Activated T-cell treated with anti-CD3 and anti-CD28 coated beads, Interleukin-2, amount 50 U/mL, for 48 hours (primary cell): Measurements from ENCODE around the gene CELF2.
A peak's percentile ranks its signal among the peaks of the same experiment; 100 is the strongest.

Experiments
- DNase-seq, 2 experiments: peaks; one replicate each; pipeline ENCODE4 v3.0.0-alpha.2; 2020

CELF2 gene

DNA sequence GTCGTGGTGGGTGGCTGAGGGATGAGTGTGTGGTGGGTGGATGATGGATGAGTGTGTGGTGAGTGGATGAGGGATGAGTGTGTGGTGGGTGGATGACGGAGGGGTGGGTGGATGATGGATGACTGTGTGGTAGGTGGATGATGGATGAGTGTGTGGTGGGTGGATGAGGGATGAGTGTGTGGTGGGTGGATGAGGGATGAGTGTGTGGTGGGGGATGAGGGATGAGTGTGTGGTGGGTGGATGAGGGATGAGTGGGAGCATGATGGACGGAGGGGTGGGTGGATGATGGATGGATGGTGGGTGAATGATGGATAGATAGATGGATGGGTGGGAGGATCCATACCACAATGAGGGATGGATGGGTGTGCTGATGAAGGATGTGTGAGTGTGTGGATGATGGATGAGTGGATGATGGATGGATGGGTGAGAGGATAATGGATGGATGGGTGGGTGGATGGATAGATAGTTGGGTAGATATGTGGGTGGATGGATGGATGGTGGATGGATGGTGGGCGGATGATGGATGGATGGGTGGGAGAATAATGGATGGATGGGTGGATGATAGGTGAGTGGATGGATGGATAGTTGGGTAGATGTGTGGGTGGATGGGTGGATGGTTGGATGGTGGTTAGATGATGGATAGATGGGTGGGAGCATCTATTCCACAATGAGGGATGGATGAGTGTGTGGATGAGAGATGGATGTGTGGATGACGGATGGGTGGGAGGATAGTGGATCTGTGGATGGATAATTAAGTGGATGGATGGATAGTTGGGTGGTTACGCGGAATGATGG is 266.8 kb downstream of the CELF2 start:
- no peak for DNase-seq

GRCh38 chr10:11285171-11285570 is 267.5 kb downstream of the CELF2 start:
- no peak for DNase-seq

- DNase-seq = no peak
Measured at GRCh38 chr10:11286261-11286852, 268.7 kb downstream of the CELF2 start.

DNA sequence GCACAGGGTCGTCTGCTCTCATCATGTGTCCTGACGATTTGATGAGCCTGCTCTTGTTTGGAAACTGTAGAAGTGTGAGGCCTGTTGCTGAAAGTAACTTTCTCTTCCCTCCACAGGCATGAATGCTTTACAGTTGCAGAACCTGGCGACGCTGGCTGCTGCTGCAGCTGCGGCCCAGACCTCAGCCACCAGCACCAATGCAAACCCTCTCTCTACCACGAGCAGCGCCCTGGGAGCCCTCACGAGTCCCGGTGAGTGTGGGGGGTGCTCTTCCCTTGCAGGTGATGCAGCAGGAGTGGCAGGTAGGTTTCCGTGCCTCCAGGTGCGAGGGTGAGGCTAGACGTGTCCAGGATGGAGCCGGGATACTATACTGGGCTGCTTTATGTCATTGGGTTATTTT is 270.6 kb downstream of the CELF2 start:
- DNase-seq = no peak

GRCh38 chr10:11290156-11290890 is 272.7 kb downstream of the CELF2 start:
- no peak for DNase-seq

GRCh38 chr10:11292576-11293302 is 275.1 kb downstream of the CELF2 start:
- DNase-seq = no peak

DNA sequence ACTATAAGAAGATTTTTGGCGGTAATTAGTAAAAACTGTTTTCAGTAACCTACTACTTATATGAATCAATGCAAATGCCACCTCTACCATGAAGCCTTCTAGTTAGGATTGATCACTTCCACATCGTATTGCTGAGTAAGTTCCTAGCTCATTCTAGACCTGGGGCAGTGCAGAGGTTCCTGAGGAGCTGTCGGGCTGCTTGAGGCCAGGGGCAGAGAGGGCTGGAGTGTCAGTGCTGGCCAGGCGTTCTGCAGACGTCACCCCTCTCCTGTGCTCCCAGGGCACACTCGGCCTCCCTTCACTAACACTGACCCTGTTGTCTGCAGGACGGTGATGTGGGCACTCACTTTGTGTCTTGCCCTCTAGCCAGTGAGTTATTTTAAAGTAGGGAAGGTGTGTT is 275.7 kb downstream of the CELF2 start:
- no peak for DNase-seq

DNA sequence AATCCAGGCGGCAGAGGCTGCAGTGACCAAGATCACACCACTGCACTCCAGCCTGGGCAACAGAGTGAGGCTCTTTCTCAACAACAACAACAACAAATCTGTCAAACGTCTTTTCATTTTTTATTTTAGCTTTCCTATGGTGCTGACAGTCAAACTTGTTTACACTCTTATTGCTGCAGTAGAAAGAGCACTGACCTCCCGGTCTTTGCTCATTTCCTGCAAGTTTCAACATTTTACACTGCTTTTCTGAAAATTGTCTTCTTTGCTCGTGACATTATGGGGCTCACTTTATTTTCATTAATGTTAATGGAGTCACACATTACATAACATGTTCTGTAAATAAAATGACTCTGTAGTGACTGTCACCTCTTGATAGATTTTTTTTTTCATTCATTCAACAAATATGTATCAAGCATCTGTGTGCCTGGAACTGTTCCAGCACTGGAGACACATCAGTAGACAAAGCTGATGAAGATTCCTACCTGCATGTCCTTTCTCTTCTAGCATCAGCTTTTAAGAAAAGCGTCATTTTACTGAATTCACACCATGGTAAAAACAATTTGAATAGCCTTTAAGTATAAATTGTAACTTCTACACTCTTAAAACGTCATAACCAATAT is 277.3 kb downstream of the CELF2 start:
- DNase-seq = no peak

DNA sequence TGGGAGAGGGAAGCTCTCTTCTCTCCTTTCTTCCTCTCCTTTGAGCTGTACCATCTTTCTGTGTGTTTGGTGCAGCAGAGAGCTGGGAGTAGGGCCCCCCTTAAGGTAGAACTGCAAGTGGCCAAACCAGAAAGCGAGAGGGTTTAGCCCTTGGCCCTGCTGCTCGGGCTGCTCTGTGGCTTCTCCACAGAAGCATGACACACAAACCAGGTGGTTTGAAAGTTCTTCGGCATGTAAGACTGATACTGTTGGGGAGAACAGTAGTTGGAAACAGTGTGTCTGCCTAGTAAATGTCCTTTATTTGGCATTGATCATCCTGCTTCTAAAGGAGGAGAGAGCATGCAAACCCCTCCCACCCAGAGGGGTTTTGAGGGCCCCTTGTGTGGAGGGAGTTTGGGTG is 277.8 kb downstream of the CELF2 start:
- DNase-seq = no peak

DNA sequence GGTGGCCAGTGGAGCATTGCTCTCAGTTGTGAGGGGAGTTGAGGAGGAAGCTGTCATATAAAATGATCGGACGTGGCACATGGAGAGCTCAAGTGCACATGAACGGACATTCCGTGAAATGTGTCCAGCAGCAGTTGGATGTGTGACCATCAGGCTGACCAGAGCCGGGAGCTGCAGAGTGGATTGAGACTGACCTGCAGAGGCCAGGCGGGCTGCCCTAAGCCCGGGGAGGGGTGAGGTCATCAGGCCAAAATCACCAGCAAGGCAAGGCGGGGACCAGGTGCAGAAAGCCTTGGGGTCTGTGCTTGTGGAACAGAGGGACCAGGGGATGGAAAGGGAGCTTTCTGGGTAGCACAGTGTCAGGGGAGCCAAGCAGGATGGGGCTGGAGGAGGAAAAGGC is 279.5 kb downstream of the CELF2 start:
- peak in 1 of 2 experiments; percentile 13 for DNase-seq

DNA sequence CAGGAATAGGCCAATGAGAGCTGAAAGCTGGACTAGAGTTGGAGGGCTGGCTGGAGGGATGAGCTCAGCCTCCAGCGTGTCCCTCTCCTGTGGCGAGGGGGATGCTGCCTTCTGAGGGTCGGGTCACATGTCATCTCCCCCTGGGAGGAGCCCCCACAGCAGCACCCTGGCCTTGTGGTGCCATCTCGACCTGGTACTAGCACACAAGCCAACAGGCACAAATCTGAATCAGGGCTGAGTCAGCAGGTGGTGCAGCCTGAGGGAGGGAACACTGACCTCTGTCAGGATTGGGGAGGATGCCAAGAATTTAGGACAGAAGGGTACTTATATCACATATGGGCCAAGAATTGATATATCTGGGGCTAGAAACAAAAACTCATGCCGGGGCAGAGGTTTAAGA is 280.4 kb downstream of the CELF2 start:
- peak in 1 of 2 experiments; percentile 15 for DNase-seq

GRCh38 chr10:11299125-11299524 is 281.5 kb downstream of the CELF2 start:
- no peak for DNase-seq

GRCh38 chr10:11300026-11300425 is 282.4 kb downstream of the CELF2 start:
- DNase-seq = no peak

- no peak for DNase-seq
Measured at GRCh38 chr10:11300563-11300962, 282.9 kb downstream of the CELF2 start.

- DNase-seq = no peak
Measured at GRCh38 chr10:11301571-11302111, 284.0 kb downstream of the CELF2 start.

- no peak for DNase-seq
Measured at GRCh38 chr10:11302181-11302580, 284.5 kb downstream of the CELF2 start.

- no peak for DNase-seq
Measured at GRCh38 chr10:11303361-11304170, 285.9 kb downstream of the CELF2 start.

GRCh38 chr10:11304906-11305585 is 287.4 kb downstream of the CELF2 start:
- no peak for DNase-seq

GRCh38 chr10:11305825-11306593 is 288.3 kb downstream of the CELF2 start:
- no peak for DNase-seq

- no peak for DNase-seq
Measured at GRCh38 chr10:11307004-11307403, 289.3 kb downstream of the CELF2 start.
